GM19467 (cell line): Measurements from ENCODE around the gene TEKT1.

ENCODE experiments used
- ATAC-seq: cut with Tn5 transposase; IDR thresholded peaks from one replicate; pipeline ENCODE4 v1.9.1; 2021; ENCODE audit warnings: mild to moderate bottlenecking, moderate library complexity; ENCODE audit not compliant: unreplicated experiment

TEKT1 gene

GRCh38 chr17:6768447-6768846, 63.1 kb downstream of the TEKT1 start:
- ATAC-seq: no peak

- no peak for ATAC-seq
Measured at GRCh38 chr17:6761779-6762178, 69.8 kb downstream of the TEKT1 start.

- ATAC-seq: no peak
Measured at GRCh38 chr17:6757747-6758146, 73.8 kb downstream of the TEKT1 start.

- ATAC-seq: no peak
Measured at GRCh38 chr17:6756425-6757031, 75.0 kb downstream of the TEKT1 start.

- no peak for ATAC-seq
Measured at GRCh38 chr17:6755731-6756184, 75.8 kb downstream of the TEKT1 start, which contains the start of gene XAF1. XAF1 (plus strand) TSS chr17:6756046; CDS start chr17:6756079, 33 bp downstream.

- ATAC-seq: no peak
Measured at GRCh38 chr17:6755281-6755680, 76.2 kb downstream of the TEKT1 start.

GRCh38 chr17:6753546-6753945, 78.0 kb downstream of the TEKT1 start:
- ATAC-seq: no peak

GRCh38 chr17:6753006-6753445, 78.5 kb downstream of the TEKT1 start:
- ATAC-seq: no peak

- ATAC-seq: no peak
Measured at GRCh38 chr17:6752068-6752909, 79.2 kb downstream of the TEKT1 start.

GRCh38 chr17:6749519-6749918, 82.0 kb downstream of the TEKT1 start:
- no peak for ATAC-seq

- no peak for ATAC-seq
Measured at GRCh38 chr17:6748617-6749016, 82.9 kb downstream of the TEKT1 start.
